ENCODE data around the gene TMEM151A. TPM values are rescaled to one million over a fixed set of nuclear protein-coding genes. Genes with fewer than 3 reads are reported as not detected.
"Not testable (repeated sequence)": the region's sequence is repeated elsewhere in the genome, so short reads cannot be mapped to it uniquely, and the experiment has no call there.

TMEM151A gene
- total RNA-seq, 8 experiments from 2014 or later: 0.63 to 8.3 (median 3.7) TPM; not detected in 1

GRCh38 chr11:66315921-66316811 lies 24.5 kb downstream of the TMEM151A start:
- ATAC-seq (replicated peaks in 6 of 8): no peak
- WGBS, 10 experiments: 0 to 100% (median 84%) methylated on average over 1 to 16 of the region's 52 CpGs; no CpG with 5 or more reads in 3 of the 10 experiments
- in situ Hi-C loops (cut with MboI; ENCODE audit: low pct_unique_long_range_greater_than_20kb in 2 of 9, low sequenced_read_pairs in 9 of 9, unreplicated experiment in 9 of 9): no loop called here
- no peak overlapping the region for H3K4me3 ChIP-seq
- peak overlapping the region in 1 of 2 donors; percentile 18 for H3K27ac ChIP-seq
- H3K4me1 ChIP-seq (replicated peaks in 1 of 2): peaks cover 32 to 38% of the 10 kb centered on the region in 2 donors

DNA sequence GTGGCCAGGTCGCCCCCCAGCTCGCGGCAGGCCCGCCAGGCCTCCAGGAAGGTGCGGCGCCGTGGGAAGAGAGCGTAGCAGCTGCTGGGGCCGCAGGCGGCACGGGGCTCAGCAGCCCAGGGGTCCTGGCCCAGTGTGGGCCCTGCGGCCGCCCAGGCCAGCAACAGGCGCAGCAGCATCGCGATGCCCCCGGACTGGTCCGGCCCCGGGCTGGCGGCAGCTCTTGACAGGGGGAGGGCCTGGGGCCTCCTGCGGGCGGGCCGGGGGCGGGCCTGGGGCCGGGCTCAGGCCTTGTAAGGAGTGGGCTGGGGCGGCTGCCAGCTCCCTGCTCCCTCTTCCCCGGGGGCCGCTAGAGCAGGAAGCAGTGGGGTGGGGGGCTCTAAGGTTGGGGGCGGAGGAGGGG lies 25.2 kb downstream of the TMEM151A start, which contains the start of gene CD248:
TSS of gene CD248 (minus strand) at position 196 of the 403 bp plus-strand sequence. CDS start at position 179, 17 bp downstream.
- no peak within 1 kb of the TSS for H3K4me3 ChIP-seq
- ATAC-seq (replicated peaks in 6 of 8): peak in 7 of 8 experiments; percentile 2 to 17 (median 5)
- H3K4me1 ChIP-seq (replicated peaks in 1 of 2): peaks cover 32 to 38% of the 10 kb centered on the region in 2 donors
- in situ Hi-C loops (cut with MboI; ENCODE audit: low pct_unique_long_range_greater_than_20kb in 2 of 9, low sequenced_read_pairs in 9 of 9, unreplicated experiment in 9 of 9): no loop called here
- WGBS, 10 experiments: no CpG with 5 or more reads among the region's 29 CpGs
- H3K27ac ChIP-seq: peak within 1 kb of the TSS; percentile 73 to 78

GRCh38 chr11:66317322-66317722 lies 25.6 kb downstream of the TMEM151A start:
- in situ Hi-C loops (cut with MboI; ENCODE audit: low pct_unique_long_range_greater_than_20kb in 2 of 9, low sequenced_read_pairs in 9 of 9, unreplicated experiment in 9 of 9): no loop called here
- Histone ChIP-seq H3K4me3 (no peak overlapping the region), H3K27ac (peak overlapping the region; percentile 73 to 78), H3K4me1 (replicated peaks in 1 of 2) (peaks cover 32 to 38% of the 10 kb centered on the region in 2 donors)
- peak in 6 of 8 experiments; percentile 0 to 6 (median 2) for ATAC-seq (replicated peaks in 6 of 8)
- WGBS, 10 experiments: no CpG with 5 or more reads among the region's 14 CpGs

- WGBS, 10 experiments: 0 to 90% (median 76%) methylated on average over 1 to 3 of the region's 16 CpGs; no CpG with 5 or more reads in 4 of the 10 experiments
- ATAC-seq (replicated peaks in 6 of 8): peak; percentile 26 to 80 (median 52)
- H3K4me3 ChIP-seq: no peak overlapping the region
- peaks cover 32 to 38% of the 10 kb centered on the region in 2 donors for H3K4me1 ChIP-seq (replicated peaks in 1 of 2)
- in situ Hi-C loops (cut with MboI; ENCODE audit: low pct_unique_long_range_greater_than_20kb in 2 of 9, low sequenced_read_pairs in 9 of 9, unreplicated experiment in 9 of 9): no loop called here
- H3K27ac ChIP-seq: peak overlapping the region; percentile 73 to 78
Observed at GRCh38 chr11:66317723-66318599, 26.3 kb downstream of the TMEM151A start.

- H3K4me3 ChIP-seq: no peak overlapping the region
- 17 to 100% (median 50%) methylated on average over 1 to 3 of the region's 3 CpGs; no CpG with 5 or more reads in 5 of the 10 experiments for WGBS, 10 experiments
- H3K4me1 ChIP-seq (replicated peaks in 1 of 2): peaks cover 30 to 32% of the 10 kb centered on the region in 2 donors
- ATAC-seq (replicated peaks in 6 of 8): no peak
- in situ Hi-C loops (cut with MboI; ENCODE audit: low pct_unique_long_range_greater_than_20kb in 2 of 9, low sequenced_read_pairs in 9 of 9, unreplicated experiment in 9 of 9): no loop called here
- H3K27ac ChIP-seq: peak overlapping the region in 1 of 2 donors; percentile 78
Observed at GRCh38 chr11:66318600-66318970, 26.9 kb downstream of the TMEM151A start.

DNA sequence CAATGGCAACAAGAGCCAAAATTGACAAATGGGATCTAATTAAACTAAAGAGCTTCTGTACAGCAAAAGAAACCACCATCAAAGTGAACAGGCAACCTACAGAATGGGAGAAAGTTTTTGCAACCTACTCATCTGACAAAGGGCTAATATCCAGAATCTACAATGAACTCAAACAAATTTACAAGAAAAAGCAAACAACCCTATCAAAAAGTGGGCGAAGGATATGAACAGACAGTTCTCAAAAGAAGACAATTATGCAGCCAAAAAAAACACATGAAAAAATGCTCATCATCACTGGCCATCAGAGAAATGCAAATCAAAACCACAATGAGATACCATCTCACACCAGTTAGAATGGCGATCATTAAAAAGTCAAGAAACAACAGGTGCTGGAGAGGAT lies 28.6 kb downstream of the TMEM151A start:
- H3K4me3 ChIP-seq; ATAC-seq (replicated peaks in 6 of 8); in situ Hi-C loops (cut with MboI; ENCODE audit: low pct_unique_long_range_greater_than_20kb in 2 of 9, low sequenced_read_pairs in 9 of 9, unreplicated experiment in 9 of 9); H3K27ac ChIP-seq: not testable (repeated sequence)
- WGBS, 10 experiments: 100% methylated on average over 1 of the region's 2 CpGs; no CpG with 5 or more reads in 9 of the 10 experiments
- peaks cover 31 to 32% of the 10 kb centered on the region in 2 donors for H3K4me1 ChIP-seq (replicated peaks in 1 of 2)

DNA sequence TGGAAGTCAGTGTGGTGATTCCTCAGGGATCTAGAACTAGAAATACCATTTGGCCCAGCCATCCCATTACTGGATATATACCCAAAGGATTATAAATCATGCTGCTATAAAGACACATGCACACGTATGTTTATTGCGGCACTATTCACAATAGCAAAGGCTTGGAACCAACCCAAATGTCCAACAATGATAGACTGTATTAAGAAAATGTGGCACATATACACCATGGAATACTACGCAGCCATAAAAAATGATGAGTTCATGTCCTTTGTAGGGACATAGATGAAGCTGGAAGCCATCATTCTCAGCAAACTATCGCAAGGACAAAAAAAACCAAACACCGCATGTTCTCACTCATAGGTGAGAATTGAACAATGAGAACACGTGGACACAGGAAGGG lies 29.1 kb downstream of the TMEM151A start:
- in situ Hi-C loops (cut with MboI; ENCODE audit: low pct_unique_long_range_greater_than_20kb in 2 of 9, low sequenced_read_pairs in 9 of 9, unreplicated experiment in 9 of 9); H3K27ac ChIP-seq; H3K4me3 ChIP-seq; ATAC-seq (replicated peaks in 6 of 8): not testable (repeated sequence)
- peaks cover 32 to 36% of the 10 kb centered on the region in 2 donors for H3K4me1 ChIP-seq (replicated peaks in 1 of 2)
- 80 to 100% (median 90%) methylated on average over 1 to 2 of the region's 6 CpGs; no CpG with 5 or more reads in 7 of the 10 experiments for WGBS, 10 experiments

DNA sequence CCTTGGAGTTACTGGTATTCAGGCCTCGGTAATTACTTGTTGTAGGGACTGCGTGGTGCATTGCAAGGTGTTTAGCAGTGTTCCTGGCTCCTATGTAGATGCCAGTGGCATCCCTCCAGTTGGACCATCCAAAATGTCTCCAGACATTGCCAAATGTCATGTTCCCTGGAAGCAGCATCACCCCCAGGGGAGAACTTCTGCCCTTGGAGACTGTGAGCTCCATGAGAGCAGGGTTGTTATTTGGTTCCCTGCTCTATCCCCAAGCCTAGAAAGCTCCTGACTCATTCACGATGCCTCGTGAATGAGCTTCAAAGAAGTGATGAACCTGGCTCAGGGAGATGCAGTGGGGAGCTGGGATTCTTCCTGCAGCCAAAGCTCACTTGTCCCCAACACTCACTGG lies 29.9 kb downstream of the TMEM151A start:
- ATAC-seq (replicated peaks in 6 of 8): no peak
- 48 to 100% (median 92%) methylated on average over 1 to 4 of the region's 4 CpGs; no CpG with 5 or more reads in 3 of the 10 experiments for WGBS, 10 experiments
- Histone ChIP-seq H3K4me1 (replicated peaks in 1 of 2) (peaks cover 37 to 41% of the 10 kb centered on the region in 2 donors), H3K4me3 (no peak overlapping the region), H3K27ac (no peak overlapping the region)
- in situ Hi-C loops (cut with MboI; ENCODE audit: low pct_unique_long_range_greater_than_20kb in 2 of 9, low sequenced_read_pairs in 9 of 9, unreplicated experiment in 9 of 9): no loop called here

GRCh38 chr11:66322732-66323427 lies 31.2 kb downstream of the TMEM151A start:
- in situ Hi-C loops (cut with MboI; ENCODE audit: low pct_unique_long_range_greater_than_20kb in 2 of 9, low sequenced_read_pairs in 9 of 9, unreplicated experiment in 9 of 9): no loop called here
- peak in 2 of 8 experiments; percentile 15 to 25 for ATAC-seq (replicated peaks in 6 of 8)
- Histone ChIP-seq H3K27ac (no peak overlapping the region), H3K4me3 (no peak overlapping the region), H3K4me1 (replicated peaks in 1 of 2) (peaks cover 37 to 41% of the 10 kb centered on the region in 2 donors)
- 53 to 100% (median 100%) methylated on average over 1 to 3 of the region's 11 CpGs; no CpG with 5 or more reads in 4 of the 10 experiments for WGBS, 10 experiments

- H3K27ac ChIP-seq: no peak overlapping the region
- H3K4me3 ChIP-seq: no peak overlapping the region
- no CpG with 5 or more reads among the region's 1 CpG for WGBS, 10 experiments
- in situ Hi-C loops (cut with MboI; ENCODE audit: low pct_unique_long_range_greater_than_20kb in 2 of 9, low sequenced_read_pairs in 9 of 9, unreplicated experiment in 9 of 9): no loop called here
- ATAC-seq (replicated peaks in 6 of 8): no peak
- peaks cover 37 to 41% of the 10 kb centered on the region in 2 donors for H3K4me1 ChIP-seq (replicated peaks in 1 of 2)
Observed at GRCh38 chr11:66323684-66324083, 32.0 kb downstream of the TMEM151A start.

- Histone ChIP-seq H3K4me1 (replicated peaks in 1 of 2) (peaks cover 38 to 41% of the 10 kb centered on the region in 2 donors), H3K27ac (peak overlapping the region in 1 of 2 donors; percentile 27), H3K4me3 (no peak overlapping the region)
- WGBS, 10 experiments: 0 to 67% (median 46%) methylated on average over 1 to 3 of the region's 10 CpGs; no CpG with 5 or more reads in 7 of the 10 experiments
- in situ Hi-C loops (cut with MboI; ENCODE audit: low pct_unique_long_range_greater_than_20kb in 2 of 9, low sequenced_read_pairs in 9 of 9, unreplicated experiment in 9 of 9): loop anchor here in 1 of 9 experiments (25.0 kb wide), 1 partner anchor 112 kb away; no protein-coding TSS in a partner anchor
- no peak for ATAC-seq (replicated peaks in 6 of 8)
Observed at GRCh38 chr11:66324664-66325063, 33.0 kb downstream of the TMEM151A start.

- H3K4me3 ChIP-seq: no peak overlapping the region
- WGBS, 10 experiments: 40% methylated on average over 1 of the region's 8 CpGs; no CpG with 5 or more reads in 9 of the 10 experiments
- peak in 2 of 8 experiments; percentile 8 to 17 for ATAC-seq (replicated peaks in 6 of 8)
- peaks cover 38 to 41% of the 10 kb centered on the region in 2 donors for H3K4me1 ChIP-seq (replicated peaks in 1 of 2)
- in situ Hi-C loops (cut with MboI; ENCODE audit: low pct_unique_long_range_greater_than_20kb in 2 of 9, low sequenced_read_pairs in 9 of 9, unreplicated experiment in 9 of 9): loop anchor here in 1 of 9 experiments (25.0 kb wide), 1 partner anchor 113 kb away; no protein-coding TSS in a partner anchor
- peak overlapping the region in 1 of 2 donors; percentile 27 for H3K27ac ChIP-seq
Observed at GRCh38 chr11:66325263-66325671, 33.6 kb downstream of the TMEM151A start.

All from motor neuron (in vitro differentiated cells).